GM19438 (cell line): Measurements from ENCODE around the gene MAPK12.
"Not testable (repeated sequence)": the region's sequence is repeated elsewhere in the genome, so short reads cannot be mapped to it uniquely, and the experiment has no call there.

ENCODE experiments used
- ATAC-seq: cut with Tn5 transposase; IDR thresholded peaks from one replicate; pipeline ENCODE4 v1.9.1; 2021; ENCODE audit warnings: low read depth; ENCODE audit not compliant: unreplicated experiment

The MAPK12 gene

DNA sequence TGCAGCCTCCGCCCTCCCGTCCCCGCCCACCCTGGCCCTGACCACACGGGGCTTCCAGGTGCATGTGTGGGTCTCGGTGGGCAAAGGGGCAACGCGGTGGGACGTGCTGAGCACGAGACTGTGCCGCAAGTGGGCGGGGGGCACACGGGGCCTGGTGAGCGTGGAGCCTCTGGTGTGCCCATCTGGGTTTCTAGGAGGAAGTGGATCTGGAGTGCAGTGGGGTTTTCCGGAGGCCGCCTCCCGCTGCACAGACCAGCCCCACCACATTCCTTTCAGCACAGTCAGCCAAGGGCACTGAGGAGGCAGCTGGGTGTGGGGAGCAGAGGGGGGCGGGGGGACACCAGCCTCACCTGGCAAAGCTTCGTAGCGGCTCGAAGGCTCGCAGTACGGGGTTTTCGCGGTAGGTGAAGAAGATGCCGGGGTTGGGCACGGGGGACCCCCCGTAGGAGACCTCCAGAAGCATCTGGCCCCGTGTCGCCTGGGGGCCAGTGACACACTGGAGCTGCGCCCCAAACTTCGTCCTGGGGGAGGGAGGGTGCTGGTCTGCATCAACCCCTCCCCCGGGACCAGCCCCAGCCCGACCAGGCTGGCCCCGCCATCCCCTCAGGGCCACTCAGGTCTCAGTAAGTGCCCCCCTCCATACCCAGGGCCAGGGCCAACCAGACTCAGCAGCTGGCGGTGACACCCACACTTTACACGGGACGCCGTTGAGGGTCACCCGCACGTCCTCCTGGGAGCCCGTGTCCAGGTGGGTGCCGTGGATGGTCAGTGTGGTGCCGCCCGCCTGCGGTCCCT, 21.1 kb upstream of the MAPK12 start:
- ATAC-seq, result no peak

DNA sequence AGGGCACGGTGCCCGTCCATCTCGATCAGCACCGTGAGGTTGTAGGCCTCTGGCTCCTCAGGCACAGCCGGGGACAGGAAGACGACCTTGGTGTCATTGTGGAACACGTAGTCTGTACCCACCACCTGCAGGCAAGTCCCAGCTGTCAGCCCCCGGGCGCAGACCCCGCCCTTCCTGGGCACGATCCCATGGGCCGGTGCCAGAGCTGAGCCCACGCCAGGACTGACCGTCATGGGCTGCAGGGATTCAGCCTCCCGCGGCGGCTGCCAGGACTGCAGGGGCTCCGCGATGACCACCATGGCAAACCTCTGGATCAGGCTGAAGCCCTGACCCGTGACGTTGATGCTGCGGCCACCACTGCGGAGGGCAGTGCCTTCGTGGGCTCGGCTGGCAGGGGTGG, 20.5 kb upstream of the MAPK12 start:
- no peak for ATAC-seq

DNA sequence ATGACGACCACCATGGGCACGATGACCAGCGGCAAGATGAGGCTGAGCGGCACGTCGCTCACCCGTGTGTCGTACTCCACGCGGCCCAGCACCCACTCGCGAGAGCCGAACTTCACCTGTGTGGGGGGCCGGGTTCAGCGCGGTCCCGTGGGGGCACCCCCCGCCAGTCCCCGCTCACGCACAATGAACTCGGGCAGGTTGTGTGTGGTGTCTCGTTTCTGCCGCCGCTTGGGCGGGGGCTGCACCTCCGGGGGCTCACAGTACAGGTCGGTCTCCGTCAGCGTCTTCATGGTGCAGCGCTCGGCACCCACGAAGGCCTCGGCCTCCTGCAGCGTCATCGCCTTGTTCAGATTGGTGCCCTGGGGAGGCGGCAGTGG, 19.9 kb upstream of the MAPK12 start:
- ATAC-seq, result no peak

DNA sequence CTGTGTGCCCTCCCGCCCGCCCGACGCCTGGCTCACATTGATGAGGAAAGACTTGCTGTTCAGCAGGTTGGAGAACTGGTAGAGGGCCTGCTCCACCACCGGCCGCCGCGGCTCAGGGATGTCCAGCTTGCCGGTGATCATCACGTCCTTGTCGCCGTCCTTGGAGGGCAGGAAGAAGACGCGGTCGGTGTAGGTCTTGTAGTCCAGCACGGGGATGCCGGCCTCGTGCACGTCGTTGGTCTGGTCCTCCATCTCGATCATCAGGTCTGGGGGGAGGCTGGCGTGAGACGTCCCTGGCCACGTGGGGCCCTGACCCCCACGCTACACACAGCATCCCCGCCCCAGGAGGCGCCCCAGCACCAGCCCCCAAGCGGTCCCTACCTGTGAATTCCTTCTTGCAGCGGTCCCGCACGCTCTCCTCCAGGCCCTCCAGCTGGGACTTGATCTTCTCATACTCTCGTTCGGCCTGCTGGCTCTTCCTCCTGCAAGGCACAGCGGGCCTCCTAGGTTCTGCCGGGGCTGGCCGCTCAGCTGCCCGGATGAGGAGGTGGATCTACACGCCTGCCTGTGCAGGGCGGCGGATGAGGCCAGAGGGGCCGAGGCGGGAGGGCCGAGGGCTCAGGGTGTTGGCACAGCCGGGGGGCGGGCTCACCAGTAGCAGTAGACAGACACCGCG, 19.4 kb upstream of the MAPK12 start:
- no peak for ATAC-seq

DNA sequence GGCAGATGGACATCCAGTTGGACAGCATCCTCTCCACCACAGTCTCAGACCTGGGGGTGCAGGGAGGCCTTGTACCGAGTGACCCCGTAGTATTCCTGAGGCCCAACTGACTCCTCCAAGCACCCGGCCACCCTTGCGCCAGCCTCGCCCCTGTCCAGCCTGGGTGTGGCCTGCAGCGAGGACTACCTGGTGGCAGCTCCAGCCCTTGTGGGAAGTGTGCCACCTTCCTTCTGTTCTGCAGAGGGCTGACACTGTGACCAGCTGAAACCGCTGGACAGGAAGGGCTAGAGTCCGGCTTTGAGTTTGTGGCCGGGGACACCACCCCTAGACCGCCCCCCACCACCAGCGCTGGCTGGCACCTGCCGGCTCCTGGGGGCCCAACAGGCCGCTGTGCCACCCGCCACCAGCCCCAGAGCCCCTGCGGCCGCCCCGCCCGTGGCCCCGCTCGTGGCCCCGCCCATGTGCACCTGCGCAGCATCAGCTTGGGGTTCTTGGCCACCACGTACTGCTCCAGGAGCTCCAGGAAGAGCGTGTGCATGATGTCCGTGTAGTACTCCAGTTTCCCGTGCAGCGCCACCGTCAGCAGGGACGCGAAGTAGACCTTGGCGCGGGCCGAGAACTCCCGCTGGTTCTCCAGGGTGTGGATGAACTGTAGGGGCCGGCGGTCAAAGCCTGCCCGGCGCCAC, 18.7 kb upstream of the MAPK12 start:
- no peak for ATAC-seq

DNA sequence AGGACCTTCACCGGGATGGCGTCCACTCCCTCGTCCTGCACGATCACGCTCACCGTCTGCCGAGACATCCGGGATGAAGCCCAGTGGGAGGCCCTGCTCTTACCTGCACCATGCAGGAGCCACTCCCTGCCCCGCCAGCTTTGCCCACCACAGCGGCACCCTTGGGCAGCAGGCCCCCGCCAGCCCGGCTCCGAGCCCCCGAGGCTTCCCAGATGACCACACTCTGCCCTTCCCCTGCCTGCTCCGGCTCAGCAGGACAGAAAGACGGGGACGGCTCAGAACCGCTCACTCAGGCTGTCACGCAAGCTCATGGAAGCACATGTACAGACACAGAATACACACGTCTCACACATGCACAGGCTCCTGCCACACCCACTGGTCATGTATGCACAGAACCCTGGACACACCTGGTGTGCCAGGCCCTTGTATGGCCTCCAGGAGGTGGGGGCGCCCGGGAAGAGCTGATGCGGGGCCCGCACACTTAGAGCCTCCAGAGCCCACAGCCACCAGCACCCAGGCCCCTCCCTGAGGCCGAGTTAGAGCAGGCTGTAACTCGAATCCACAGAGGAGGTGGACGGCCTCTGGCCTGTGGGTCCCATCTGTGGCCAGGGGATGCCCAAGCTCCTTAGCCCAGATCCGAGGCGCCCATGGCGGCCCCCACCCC, 17.6 kb upstream of the MAPK12 start:
- ATAC-seq, result no peak

DNA sequence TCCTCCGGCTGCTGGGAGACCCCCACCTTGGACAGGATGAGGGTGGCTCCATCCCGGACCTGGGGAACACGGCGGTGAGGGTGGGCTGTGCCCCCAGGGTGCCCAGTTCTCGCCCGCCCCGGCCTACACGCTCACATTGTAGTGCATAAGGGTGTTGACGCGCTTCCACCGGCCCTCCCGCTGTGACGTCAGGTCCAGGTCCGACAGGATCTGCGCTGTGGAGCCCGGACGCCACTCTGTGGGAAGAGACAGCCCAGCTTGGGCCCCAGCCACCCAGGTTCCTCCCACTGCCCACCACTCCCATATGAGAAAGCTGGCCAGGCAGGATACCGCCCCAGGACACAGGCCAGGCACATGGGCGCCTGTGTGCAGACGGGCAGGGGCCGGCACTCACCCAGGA, 17.0 kb upstream of the MAPK12 start:
- ATAC-seq, result no peak

DNA sequence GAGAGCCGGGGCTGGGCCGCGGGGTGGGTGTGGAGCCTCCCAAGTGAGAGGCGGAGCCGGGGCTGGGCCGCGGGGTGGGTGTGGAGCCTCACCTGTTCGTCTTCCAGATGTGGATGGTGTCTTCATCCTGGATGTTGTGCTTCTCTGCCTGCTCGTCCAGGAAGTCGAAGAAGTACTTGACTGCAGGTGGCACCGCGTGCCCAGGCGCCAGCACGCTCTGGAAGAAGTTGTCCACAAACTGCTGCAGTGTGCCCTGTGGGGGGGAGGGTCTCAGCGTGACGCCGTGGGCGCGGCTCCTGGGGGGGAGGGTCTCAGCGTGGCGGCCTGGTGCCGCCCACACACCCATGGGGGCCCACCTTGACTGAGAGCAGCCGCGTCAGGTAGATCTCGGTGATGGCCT, 16.3 kb upstream of the MAPK12 start:
- ATAC-seq, result no peak

DNA sequence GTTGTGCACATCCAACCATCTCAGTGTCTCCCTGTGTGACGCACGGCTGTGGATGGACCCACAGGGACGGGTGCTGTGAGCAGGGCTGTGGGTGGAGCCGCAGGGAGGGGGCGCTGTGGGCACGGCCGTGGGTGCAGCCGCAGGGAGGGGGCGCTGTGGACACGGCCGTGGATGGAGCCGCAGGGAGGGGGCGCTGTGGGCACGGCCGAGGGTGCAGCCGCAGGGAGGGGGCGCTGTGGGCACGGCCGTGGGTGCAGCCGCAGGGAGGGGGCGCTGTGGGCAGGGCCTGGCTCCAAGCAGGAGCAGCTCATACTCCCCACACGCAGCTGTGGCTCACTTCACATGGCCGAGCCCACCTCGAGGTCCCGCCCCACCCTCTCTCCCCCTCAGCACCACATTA, 14.7 kb upstream of the MAPK12 start:
- peak; percentile 72 for ATAC-seq

DNA sequence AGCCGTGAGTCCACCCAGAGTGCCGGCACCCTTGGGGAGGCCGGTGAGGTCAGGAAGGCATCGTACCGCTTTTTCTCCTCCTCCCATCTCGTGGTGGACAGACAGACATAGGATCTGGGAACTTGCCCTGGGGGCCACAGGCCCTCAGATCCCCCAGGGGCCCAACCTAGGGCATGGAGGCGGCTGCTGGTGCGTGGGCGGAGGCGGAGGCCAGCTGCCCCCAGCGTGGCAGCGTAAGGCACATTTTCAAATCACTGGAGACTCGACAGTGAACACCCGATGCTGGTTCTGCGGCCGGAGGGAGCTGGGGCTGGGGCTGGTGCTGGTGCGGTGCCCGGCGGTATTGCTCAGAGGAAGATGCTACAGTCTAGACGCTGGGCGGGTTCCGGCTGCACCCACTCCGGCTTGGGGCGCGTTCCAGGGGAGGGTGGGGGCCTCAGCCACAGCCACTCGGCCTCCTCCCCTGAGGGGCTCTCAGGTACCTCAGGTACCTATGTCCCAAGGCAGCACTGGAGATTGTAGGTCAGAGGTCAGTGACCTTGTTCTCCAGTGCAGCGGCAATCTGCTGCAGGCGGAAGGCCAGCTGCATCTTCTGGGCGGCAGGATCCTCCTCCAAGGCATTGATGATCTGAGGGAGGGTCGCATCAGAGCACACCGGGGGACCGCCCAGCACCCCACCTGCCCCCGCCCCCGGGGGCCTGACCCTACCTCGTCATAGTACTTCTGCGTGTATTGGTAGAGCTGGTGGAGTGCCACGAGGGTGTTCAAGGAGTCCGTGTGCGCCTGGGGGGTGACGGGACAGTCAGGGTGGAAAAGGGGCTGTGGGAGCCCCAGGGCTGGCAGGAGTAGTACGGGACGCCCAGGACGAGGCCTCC, 13.9 kb upstream of the MAPK12 start:
- no peak for ATAC-seq

DNA sequence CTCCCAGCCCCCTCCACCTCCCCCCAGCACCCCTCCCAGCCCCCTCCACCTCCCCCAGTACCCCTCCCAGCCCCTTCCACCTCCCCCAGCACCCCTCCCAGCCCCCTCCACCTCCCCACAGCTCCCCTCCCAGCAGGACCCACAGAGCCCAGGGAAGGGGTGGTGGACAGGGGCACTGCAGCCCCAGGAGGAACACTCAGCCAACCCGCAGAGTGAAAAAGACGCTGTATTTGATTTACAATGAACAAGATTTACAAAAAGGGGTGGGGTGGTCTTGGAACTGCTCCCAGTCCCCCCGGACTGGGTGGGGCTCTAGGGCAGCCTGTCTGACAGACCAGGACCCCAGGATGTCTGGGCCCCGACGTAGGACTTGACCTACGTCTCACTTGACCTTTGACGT, 13.3 kb upstream of the MAPK12 start:
- ATAC-seq, result no peak

DNA sequence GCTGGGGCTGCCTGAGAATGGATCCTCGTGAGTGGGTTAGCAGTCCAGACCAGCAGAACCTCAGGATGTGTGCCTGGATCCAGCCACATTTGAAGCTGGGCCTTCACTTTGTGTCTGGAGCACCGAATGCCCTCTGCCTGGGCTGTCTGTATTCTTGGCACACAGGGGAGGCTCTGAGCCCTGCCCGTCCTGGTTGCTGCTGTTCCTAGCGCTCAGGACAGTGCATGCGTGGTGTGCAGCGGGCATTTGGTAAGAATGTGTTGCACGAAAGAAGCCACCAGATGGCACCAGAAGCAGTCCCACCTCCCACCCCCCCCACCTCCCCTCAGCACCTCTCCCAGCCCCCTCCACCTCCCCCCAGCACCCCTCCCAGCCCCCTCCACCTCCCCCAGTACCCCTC, 12.8 kb upstream of the MAPK12 start:
- no peak for ATAC-seq

DNA sequence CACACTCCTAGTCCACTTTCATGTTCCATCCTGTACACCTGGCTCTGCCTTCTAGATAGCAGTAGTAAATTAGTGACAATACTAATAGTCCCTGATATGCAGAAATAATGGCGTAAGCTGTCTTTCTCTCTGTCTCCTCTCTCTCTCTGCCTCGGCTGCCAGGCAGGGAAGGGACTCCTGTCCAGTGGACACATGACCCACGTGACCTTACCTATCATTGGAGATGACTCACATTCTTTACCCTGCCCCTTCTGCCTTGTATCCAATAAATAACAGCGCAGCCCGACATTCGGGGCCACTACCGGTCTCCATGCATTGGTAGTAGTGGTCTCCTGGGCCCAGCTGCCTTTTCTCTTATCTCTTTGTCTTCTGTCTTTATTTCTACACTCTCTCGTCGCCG, 12.3 kb upstream of the MAPK12 start:
- not testable (repeated sequence) for ATAC-seq

DNA sequence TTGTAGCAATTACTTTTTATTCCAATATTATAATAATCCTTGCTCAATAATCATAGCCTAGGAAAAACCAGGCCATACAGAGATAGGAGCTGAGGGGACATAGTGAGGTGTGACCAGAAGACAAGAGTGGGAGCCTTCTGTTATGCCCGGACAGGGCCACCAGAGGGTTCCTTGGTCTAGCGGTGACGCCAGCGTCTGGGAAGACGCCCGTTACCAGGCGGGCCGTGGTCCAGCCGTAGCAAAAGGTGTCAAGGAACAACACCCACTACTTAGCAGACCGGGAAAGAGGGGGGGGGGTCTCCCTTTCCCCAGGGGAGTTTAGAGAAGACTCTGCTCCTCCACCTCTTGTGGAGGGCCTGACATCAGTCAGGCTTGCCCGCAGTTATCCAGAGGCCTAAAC, 11.9 kb upstream of the MAPK12 start:
- not testable (repeated sequence) for ATAC-seq

DNA sequence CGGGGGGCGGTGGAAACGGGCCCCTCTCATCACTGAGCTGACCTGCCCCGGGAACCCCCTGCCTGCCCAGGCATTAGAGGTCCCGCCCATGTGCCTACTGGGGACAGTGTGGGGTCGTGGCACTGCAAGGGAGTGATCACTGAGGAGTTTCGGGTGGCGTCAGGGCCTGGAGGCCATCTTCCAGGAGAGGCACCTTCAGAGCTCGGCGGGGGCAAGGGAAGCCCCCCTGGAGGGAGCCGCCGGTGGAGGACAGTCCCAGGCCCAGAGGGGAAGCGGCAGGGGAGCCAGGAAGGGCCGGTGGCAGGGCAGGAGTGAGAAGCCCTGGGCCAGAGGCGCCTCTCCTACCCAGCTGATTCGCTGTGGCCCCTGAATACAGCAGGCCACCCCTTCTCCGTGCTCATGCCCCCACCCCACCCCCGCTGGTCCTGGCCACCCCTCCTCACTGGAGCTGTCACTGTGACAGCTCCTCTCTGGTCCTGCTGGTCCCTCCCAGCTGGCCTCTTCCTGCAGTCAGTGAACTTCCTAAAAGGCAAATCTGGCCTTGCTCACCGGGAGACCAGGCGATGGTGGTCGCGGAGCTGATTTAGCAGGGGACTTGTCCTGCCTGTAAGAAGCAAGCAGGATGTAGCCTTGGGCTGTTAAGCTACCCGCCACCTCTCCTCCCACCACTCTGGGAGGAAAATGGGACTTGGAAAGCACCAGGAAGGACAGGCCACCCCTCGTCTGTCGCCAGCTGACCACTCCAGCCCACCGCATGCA, 10.7 kb upstream of the MAPK12 start:
- ATAC-seq, result no peak

DNA sequence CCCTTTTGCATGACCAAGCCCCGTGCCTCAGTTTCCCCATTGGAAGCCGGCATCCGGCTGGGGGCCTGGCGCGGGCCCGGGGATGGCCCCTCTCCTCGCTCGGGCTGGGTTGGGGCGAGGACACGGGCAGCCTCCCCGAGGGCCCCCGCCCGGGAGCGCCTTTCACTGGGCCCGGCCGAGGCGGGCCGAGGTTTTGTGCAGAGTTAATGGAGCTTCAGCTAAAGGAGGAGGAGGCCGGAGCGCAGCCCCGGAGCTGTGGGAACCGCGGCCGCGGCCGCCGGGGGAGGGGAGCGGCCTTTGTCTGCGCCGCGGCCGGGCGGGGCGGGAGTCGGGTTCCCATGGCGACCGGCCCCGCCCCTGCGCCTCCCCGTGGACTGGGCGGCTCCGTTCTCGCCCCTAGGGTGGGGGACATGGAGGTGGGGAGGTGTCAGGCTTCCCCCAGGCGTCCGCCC, 10.1 kb upstream of the MAPK12 start:
- ATAC-seq, result no peak

DNA sequence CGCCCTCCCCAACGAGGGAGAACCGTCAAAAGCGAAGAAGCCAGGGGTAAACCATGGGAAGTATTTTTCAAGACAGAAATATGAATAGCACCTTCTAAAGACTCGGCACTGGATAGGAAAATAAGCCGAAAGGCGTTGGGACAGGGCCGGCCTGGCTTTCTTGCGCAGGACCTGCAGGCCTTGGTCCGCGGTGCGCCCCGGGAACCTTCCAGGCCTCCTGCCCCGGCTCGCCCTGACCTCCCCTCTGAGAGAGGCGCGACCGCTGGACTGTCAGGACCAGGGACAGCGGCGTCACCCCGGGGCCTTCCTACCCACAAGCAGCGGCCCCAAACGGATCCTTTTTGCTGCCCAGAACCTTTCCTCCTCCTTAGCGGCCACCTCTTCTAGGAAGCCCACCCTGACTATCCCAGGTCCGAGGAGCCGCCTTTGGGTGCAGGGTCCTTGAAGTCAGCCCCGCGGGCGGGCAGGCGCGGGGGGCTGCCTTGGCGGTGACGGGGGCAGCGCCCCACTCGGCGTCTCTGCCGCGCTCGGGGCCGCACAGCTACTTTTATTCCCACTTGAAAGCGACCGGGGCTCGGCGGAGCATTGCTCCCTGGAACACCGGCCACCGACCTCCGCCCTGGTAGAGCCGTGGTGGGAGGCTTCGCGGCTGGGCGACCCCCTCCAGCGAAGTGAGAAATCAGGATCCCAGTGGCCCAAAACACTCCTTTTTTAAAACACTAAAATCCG, 9.3 kb upstream of the MAPK12 start:
- ATAC-seq, result no peak

DNA sequence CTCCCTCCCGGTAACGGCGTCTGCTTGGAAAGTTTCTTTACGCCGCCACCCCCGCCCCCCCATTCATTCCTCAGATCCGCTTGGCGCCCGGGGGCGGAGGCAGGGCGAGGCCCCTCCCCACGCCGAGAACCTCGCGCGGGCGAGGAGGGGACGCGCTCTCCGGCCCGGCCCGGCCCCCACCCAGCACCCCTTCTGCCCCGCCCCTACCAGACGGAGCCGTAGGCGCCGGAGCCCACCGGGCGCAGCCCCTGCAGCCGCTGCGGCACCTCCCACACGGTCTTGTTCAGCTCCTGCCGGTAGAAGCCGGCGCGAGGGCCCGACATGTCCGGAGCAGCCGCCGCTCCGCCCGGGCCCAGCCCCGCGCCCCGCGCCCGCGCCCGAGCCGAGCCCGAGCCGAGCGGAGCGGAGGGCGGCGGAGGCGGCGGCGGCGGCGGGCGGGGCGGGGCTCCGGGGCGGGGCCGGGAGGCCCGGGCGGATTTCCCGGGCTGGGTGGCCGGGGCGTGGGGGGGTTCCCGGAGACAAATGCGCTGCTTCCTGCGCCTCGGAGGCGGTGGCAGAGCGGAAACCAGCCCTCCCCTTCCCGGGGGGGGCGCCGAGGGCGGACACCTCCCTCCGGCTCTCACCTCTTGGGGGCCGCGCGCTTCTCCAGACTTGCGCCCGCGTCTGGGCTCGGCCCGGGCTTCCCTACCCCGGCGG, 8.6 kb upstream of the MAPK12 start, which contains the start of gene MAPK11:
Gene MAPK11 (minus strand): TSS at position 411 of the 696 bp plus-strand sequence. CDS start 88 bp downstream, at position 323.
- ATAC-seq, result no peak
